H9 (cell line): ENCODE data around the gene GDAP1L1. TPM values are rescaled to one million over a fixed set of nuclear protein-coding genes. Genes with fewer than 3 reads are reported as not detected.

ENCODE experiments used
- DNase-seq: peaks from one replicate; pipeline ENCODE4 v3.0.0-alpha.2; 2017
- H2AFZ ChIP-seq: one replicate; pipeline ENCODE4 v1.6.1; 2013; ENCODE audit warnings: mild to moderate bottlenecking, low read length, control low read depth, moderate library complexity
- H2AK5ac ChIP-seq: 2 replicates; pipeline ENCODE4 v1.6.1; 2013; ENCODE audit warnings: low read length, control low read depth, mixed read lengths; ENCODE audit not compliant: insufficient read length
- H2BK120ac ChIP-seq: one replicate; pipeline ENCODE4 v1.6.1; 2013; ENCODE audit warnings: low read depth, mild to moderate bottlenecking, low read length, control low read depth, inconsistent platforms; ENCODE audit not compliant: poor library complexity, severe bottlenecking
- H2BK12ac ChIP-seq: 2 replicates; pipeline ENCODE4 v1.6.1; 2013; ENCODE audit warnings: low read length, control low read depth, mixed read lengths, low read depth; ENCODE audit not compliant: insufficient read length
- H2BK15ac ChIP-seq: 2 replicates; pipeline ENCODE4 v1.6.1; 2013; ENCODE audit warnings: low read depth, low read length, control low read depth
- H2BK20ac ChIP-seq: one replicate; pipeline ENCODE4 v1.6.1; 2013; ENCODE audit warnings: low read depth, mild to moderate bottlenecking, low read length, control low read depth, inconsistent platforms; ENCODE audit not compliant: poor library complexity, severe bottlenecking
- H2BK5ac ChIP-seq: 2 replicates; pipeline ENCODE4 v1.6.1; 2013; ENCODE audit warnings: low read length, control low read depth, mixed read lengths; ENCODE audit not compliant: insufficient read length
- H3K14ac ChIP-seq: 2 replicates; pipeline ENCODE4 v1.6.1; 2013; ENCODE audit warnings: low read length, control low read depth; ENCODE audit not compliant: insufficient read depth
- H3K18ac ChIP-seq: 2 replicates; pipeline ENCODE4 v1.6.1; 2013; ENCODE audit warnings: low read depth, mild to moderate bottlenecking, mixed read lengths, low read length, control low read depth; ENCODE audit not compliant: insufficient read length
- H3K23ac ChIP-seq: 2 replicates; pipeline ENCODE4 v1.6.1; 2013; ENCODE audit warnings: low read length, control low read depth, mixed read lengths, low read depth; ENCODE audit not compliant: insufficient read length
- H3K23me2 ChIP-seq: 2 replicates; pipeline ENCODE4 v1.6.1; 2013; ENCODE audit warnings: low read depth, mild to moderate bottlenecking, mixed read lengths, low read length, control low read depth; ENCODE audit not compliant: insufficient read length, poor library complexity, severe bottlenecking
- H3K27ac ChIP-seq: 2 replicates; pipeline ENCODE4 v1.5.1; 2013; ENCODE audit warnings: low read length, control low read depth, mixed read lengths, low read depth; ENCODE audit not compliant: insufficient read length
- H3K27me3 ChIP-seq: 2 replicates; pipeline ENCODE4 v1.6.1; 2013; ENCODE audit warnings: low read length, control low read depth, inconsistent platforms; ENCODE audit not compliant: insufficient read depth
- H3K4ac ChIP-seq: 2 replicates; pipeline ENCODE4 v1.6.1; 2013; ENCODE audit warnings: low read depth, mild to moderate bottlenecking, control low read depth, inconsistent platforms, low read length, moderate library complexity
- H3K4me1 ChIP-seq: 2 replicates; pipeline ENCODE4 v1.6.1; 2013; ENCODE audit warnings: low read length, control low read depth, inconsistent platforms; ENCODE audit not compliant: insufficient read depth
- H3K4me2 ChIP-seq: 2 replicates; pipeline ENCODE4 v1.6.1; 2013; ENCODE audit warnings: low read length, control low read depth, mixed read lengths; ENCODE audit not compliant: insufficient read length, insufficient read depth
- H3K56ac ChIP-seq: 2 replicates; pipeline ENCODE4 v1.6.1; 2013; ENCODE audit warnings: low read depth, mild to moderate bottlenecking, mixed read lengths, low read length, control low read depth; ENCODE audit not compliant: insufficient read length
- H3K79me1 ChIP-seq: 2 replicates; pipeline ENCODE4 v1.6.1; 2013; ENCODE audit warnings: low read depth, mild to moderate bottlenecking, moderate library complexity, low read length, control low read depth, inconsistent platforms; ENCODE audit not compliant: insufficient read depth, poor library complexity, severe bottlenecking
- H3K79me2 ChIP-seq: 2 replicates; pipeline ENCODE4 v1.6.1; 2013; ENCODE audit warnings: low read length, control low read depth, inconsistent platforms; ENCODE audit not compliant: insufficient read depth
- H3K9ac ChIP-seq: 2 replicates; pipeline ENCODE4 v1.6.1; 2013; ENCODE audit warnings: low read length, control low read depth, mixed read lengths; ENCODE audit not compliant: insufficient read length; ENCODE audit errors: extremely low read depth
- H3K9me3 ChIP-seq: one replicate; pipeline ENCODE4 v1.6.1; 2013; ENCODE audit warnings: low read depth, low read length, inconsistent platforms; ENCODE audit not compliant: control insufficient read depth
- H3T11ph ChIP-seq: one replicate; pipeline ENCODE4 v1.6.1; 2013; ENCODE audit warnings: mild to moderate bottlenecking, low read length, control low read depth, inconsistent platforms
- H4K20me1 ChIP-seq: one replicate; pipeline ENCODE4 v1.6.1; 2013; ENCODE audit not compliant: control insufficient read depth, insufficient read length, insufficient read depth
- H4K5ac ChIP-seq: 2 replicates; pipeline ENCODE4 v1.6.1; 2013; ENCODE audit warnings: low read depth, mild to moderate bottlenecking, mixed read lengths, low read length, control low read depth; ENCODE audit not compliant: insufficient read length
- H4K8ac ChIP-seq: replicated peaks from 2 replicates; pipeline ENCODE4 v1.6.1; 2013; ENCODE audit warnings: low read length, control low read depth, mixed read lengths, low read depth; ENCODE audit not compliant: insufficient read length
- H4K91ac ChIP-seq: 2 replicates; pipeline ENCODE4 v1.6.1; 2013; ENCODE audit warnings: low read depth, mild to moderate bottlenecking, moderate library complexity, mixed read lengths, low read length, control low read depth; ENCODE audit not compliant: insufficient read length
- H3K27ac Mint-ChIP-seq, 3 experiments: 2 replicates in 2 of 3; 3 replicates in 1 of 3; pipeline ENCODE4 v1.8.0; 2020 to 2021; ENCODE audit warnings: mixed read lengths in 3 of 3, mild to moderate bottlenecking in 1 of 3, moderate library complexity in 1 of 3
- H3K27me3 Mint-ChIP-seq: 2 replicates; pipeline ENCODE4 v1.8.0; 2021; ENCODE audit warnings: low read depth, mild to moderate bottlenecking, moderate library complexity, mixed read lengths
- H3K36me3 Mint-ChIP-seq, 3 experiments: 2 replicates in 2 of 3; 3 replicates in 1 of 3; pipeline ENCODE4 v1.8.0; 2020 to 2021; ENCODE audit warnings: low read depth in 3 of 3, mixed read lengths in 3 of 3; ENCODE audit not compliant: insufficient read depth in 1 of 3
- H3K4me1 Mint-ChIP-seq, 2 experiments: 2 replicates each; pipeline ENCODE4 v1.8.0; 2020; ENCODE audit warnings: mixed read lengths in 2 of 2
- H3K4me3 Mint-ChIP-seq, 2 experiments: 2 replicates in 1 of 2; 3 replicates in 1 of 2; pipeline ENCODE4 v1.8.0; 2020 to 2021; ENCODE audit warnings: mild to moderate bottlenecking in 2 of 2, mixed read lengths in 2 of 2, moderate library complexity in 1 of 2
- H3K9me3 Mint-ChIP-seq, 2 experiments: 2 replicates in 1 of 2; 3 replicates in 1 of 2; pipeline ENCODE4 v1.8.0; 2020; ENCODE audit warnings: mild to moderate bottlenecking in 2 of 2, mixed read lengths in 2 of 2, moderate library complexity in 1 of 2
- CTCF ChIP-seq: fragments of 200-600 bp; sonication (generic); conservative IDR thresholded peaks from 3 replicates; pipeline ENCODE4 v1.8.0; 2021; ENCODE audit warnings: antibody characterized with exemption, mild to moderate bottlenecking
- WGBS: extraction: QIAGEN DNeasy Blood & Tissue Kit; methylation state at CpG from one replicate; pipeline ENCODE4 v1.1.7; 2013; ENCODE audit warnings: missing lambda C conversion rate, low lambda C conversion rate, mixed read lengths; ENCODE audit not compliant: insufficient read length; ENCODE audit errors: extremely low coverage; 5-methylcytosine and 5-hydroxymethylcytosine counted together
- total RNA-seq: library from RNA; stranded (reverse); gene quantifications from 2 replicates; pipeline ENCODE4 v1.2.1, GENCODE V29; 2021

The GDAP1L1 gene
- total RNA-seq, 1 experiment from 2014 or later: 5.9 TPM

DNA sequence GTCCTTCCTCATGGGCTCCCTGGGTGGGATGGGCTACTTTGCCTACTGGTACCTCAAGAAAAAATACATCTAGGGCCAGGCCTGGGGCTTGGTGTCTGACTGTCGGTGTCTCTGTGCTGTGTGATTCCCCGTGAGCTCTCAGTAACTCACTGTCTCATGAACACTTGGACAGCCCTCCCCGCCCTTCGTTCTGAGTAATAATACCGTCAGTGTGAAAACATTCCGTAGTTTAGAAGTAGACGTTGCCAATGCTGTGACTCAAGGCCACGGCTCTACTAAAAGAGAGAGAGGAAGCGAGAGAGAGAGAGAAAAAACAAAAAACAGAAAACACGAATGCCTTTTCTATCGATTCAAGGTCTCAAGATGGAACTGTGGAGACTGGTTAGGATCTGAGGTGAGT is 32.1 kb downstream of the GDAP1L1 start:
- H2BK120ac ChIP-seq: no peak overlapping the region

More for the DNA sequence above, 32.1 kb downstream of the GDAP1L1 start:
- Histone ChIP-seq H2AFZ (no peak overlapping the region), H2BK5ac (no peak overlapping the region), H2BK12ac (no peak overlapping the region), H3K56ac (no peak overlapping the region), H2BK20ac (no peak overlapping the region), H3K4ac (no peak overlapping the region), H3K23ac (no peak overlapping the region), H2BK15ac (no peak overlapping the region), H3K9ac (no peak overlapping the region), H4K20me1 (no peaks in the 10 kb centered on the region), H3K27me3 (no peaks in the 10 kb centered on the region), H3K23me2 (no peaks in the 10 kb centered on the region), H3K79me1 (no peaks in the 10 kb centered on the region), H4K5ac (no peak overlapping the region), H3K9me3 (no peaks in the 10 kb centered on the region), H4K91ac (no peak overlapping the region), H3K4me2 (no peak overlapping the region), H4K8ac (no peak overlapping the region), H3K18ac (no peak overlapping the region), H3K14ac (no peak overlapping the region), H3T11ph (no peak overlapping the region), H3K79me2 (no peaks in the 10 kb centered on the region), H2AK5ac (no peak overlapping the region), H3K27ac (no peak overlapping the region), H3K4me1 (no peaks in the 10 kb centered on the region)
- no peak for TF ChIP-seq CTCF
- WGBS: no CpG with 5 or more reads among the region's 11 CpGs
- no peak overlapping the region for H3K4me3 Mint-ChIP-seq
- H3K4me1 Mint-ChIP-seq: no peaks in the 10 kb centered on the region
- H3K27ac Mint-ChIP-seq: no peak overlapping the region; a peak in 1 of 7 replicates
- H3K9me3 Mint-ChIP-seq: no peaks in the 10 kb centered on the region
- no peaks in the 10 kb centered on the region for H3K27me3 Mint-ChIP-seq
- DNase-seq: no peak
- H3K36me3 Mint-ChIP-seq: no peaks in the 10 kb centered on the region
